HepG2 (cell line): Measurements from ENCODE around the gene IDH3G.
"Not testable (repeated sequence)": the region's sequence is repeated elsewhere in the genome, so short reads cannot be mapped to it uniquely, and the experiment has no call there.

Experiments
- CHD2 ChIP-seq: IDR thresholded peaks from 2 replicates; pipeline ENCODE4 v1.6.1; 2011; ENCODE audit warnings: low read depth, low read length, improper control_type of control experiment
- CTCF ChIP-seq: sonication (generic); formaldehyde crosslinking; IDR thresholded peaks from 2 replicates; pipeline ENCODE4 v1.5.0; 2020; ENCODE audit warnings: mild to moderate bottlenecking, missing genetic modification reagents, moderate library complexity
- HNRNPL ChIP-seq: fragments of 200-400 bp; formaldehyde crosslinking; IDR thresholded peaks from 2 replicates; pipeline ENCODE4 v1.6.1; 2017; ENCODE audit warnings: mild to moderate bottlenecking, low read depth, low read length
- HOXD1 ChIP-seq: sonication (generic); formaldehyde crosslinking; IDR thresholded peaks from 2 replicates; pipeline ENCODE4 v1.5.0; 2020; ENCODE audit warnings: missing genetic modification reagents
- MAX ChIP-seq: IDR thresholded peaks from 2 replicates; pipeline ENCODE4 v1.6.1; 2012; ENCODE audit warnings: inconsistent platforms
- NONO ChIP-seq, 2 experiments: fragments of 450-650 bp in 1 of 2; sonication (generic) in 1 of 2; formaldehyde crosslinking in 1 of 2; IDR thresholded peaks in 1 of 2; conservative IDR thresholded peaks in 1 of 2; 2 replicates each; pipeline versions ENCODE4 v1.6.1 to v1.8.0; 2017 to 2022; ENCODE audit warnings: mild to moderate bottlenecking in 1 of 2, missing genetic modification reagents in 1 of 2, moderate library complexity in 1 of 2
- NRL ChIP-seq: sonication (generic); formaldehyde crosslinking; IDR thresholded peaks from 2 replicates; pipeline ENCODE4 v1.5.0; 2020; ENCODE audit warnings: missing genetic modification reagents, mild to moderate bottlenecking, moderate library complexity, borderline replicate concordance
- PLSCR1 ChIP-seq: sonication (generic); formaldehyde crosslinking; IDR thresholded peaks from 2 replicates; pipeline ENCODE4 v1.5.0; 2020; ENCODE audit warnings: missing genetic modification reagents, mild to moderate bottlenecking, borderline replicate concordance
- POLR2A ChIP-seq, 2 experiments: IDR thresholded peaks; 2 replicates each; pipeline ENCODE4 v1.6.1; 2011; ENCODE audit warnings: low read depth in 2 of 2, low read length in 2 of 2, mild to moderate bottlenecking in 1 of 2, moderate library complexity in 1 of 2; ENCODE audit not compliant: insufficient read depth in 1 of 2
- SAFB2 ChIP-seq: sonication (generic); formaldehyde crosslinking; IDR thresholded peaks from 2 replicates; pipeline ENCODE4 v1.5.1; 2020; ENCODE audit warnings: missing genetic modification reagents, low read depth, mild to moderate bottlenecking, borderline replicate concordance
- USF2 ChIP-seq, 2 experiments: sonication (generic) in 1 of 2; formaldehyde crosslinking in 1 of 2; IDR thresholded peaks; 2 replicates each; pipeline versions ENCODE4 v1.5.1 to v1.6.1; 2011 to 2020; ENCODE audit warnings: borderline replicate concordance in 1 of 2, low read depth in 1 of 2, low read length in 1 of 2, mild to moderate bottlenecking in 1 of 2, missing genetic modification reagents in 1 of 2, moderate library complexity in 1 of 2
- ZBTB26 ChIP-seq: IDR thresholded peaks from 2 replicates; pipeline ENCODE4 v1.6.1; 2016; ENCODE audit warnings: missing compliant biosample characterization, missing genetic modification reagents, borderline replicate concordance
- ZNF543 ChIP-seq: sonication (generic); formaldehyde crosslinking; IDR thresholded peaks from 2 replicates; pipeline ENCODE4 v1.4.0; 2020; ENCODE audit warnings: mild to moderate bottlenecking, missing genetic modification reagents
- ZNF674 ChIP-seq: sonication (generic); formaldehyde crosslinking; IDR thresholded peaks from 2 replicates; pipeline ENCODE4 v1.5.0; 2020; ENCODE audit warnings: low read depth, mild to moderate bottlenecking, missing genetic modification reagents

GRCh38 chrX:153743468-153744209 lies 50.5 kb downstream of the IDH3G start:
- not testable (repeated sequence) for TF ChIP-seq ZBTB26 (CRISPR knock-in tag); USF2 (IDR thresholded peaks at IDR 0.05; ENCODE audit: low read depth, low read length); USF2 (CRISPR knock-in tag; IDR thresholded peaks at IDR 0.05; ENCODE audit: borderline replicate concordance); PLSCR1 (CRISPR knock-in tag); ZNF674 (CRISPR knock-in tag); NONO (IDR thresholded peaks at IDR 0.05); NONO (CRISPR knock-in tag; conservative IDR thresholded peaks at IDR 0.05); ZNF543; POLR2A (IDR thresholded peaks at IDR 0.05; ENCODE audit: insufficient read depth in 1 of 2, low read depth in 2 of 2, low read length in 2 of 2); CHD2; HOXD1; SAFB2 (CRISPR knock-in tag); CTCF (CRISPR knock-in tag); MAX; HNRNPL; NRL (CRISPR knock-in tag)
